GM19035 (cell line): Measurements from ENCODE around the gene WDR35.
A peak's percentile ranks its signal among the peaks of the same experiment; 100 is the strongest.

Source experiments
- ATAC-seq: cut with Tn5 transposase; IDR thresholded peaks from one replicate; pipeline ENCODE4 v1.9.1; 2021; ENCODE audit not compliant: unreplicated experiment

The WDR35 gene

DNA sequence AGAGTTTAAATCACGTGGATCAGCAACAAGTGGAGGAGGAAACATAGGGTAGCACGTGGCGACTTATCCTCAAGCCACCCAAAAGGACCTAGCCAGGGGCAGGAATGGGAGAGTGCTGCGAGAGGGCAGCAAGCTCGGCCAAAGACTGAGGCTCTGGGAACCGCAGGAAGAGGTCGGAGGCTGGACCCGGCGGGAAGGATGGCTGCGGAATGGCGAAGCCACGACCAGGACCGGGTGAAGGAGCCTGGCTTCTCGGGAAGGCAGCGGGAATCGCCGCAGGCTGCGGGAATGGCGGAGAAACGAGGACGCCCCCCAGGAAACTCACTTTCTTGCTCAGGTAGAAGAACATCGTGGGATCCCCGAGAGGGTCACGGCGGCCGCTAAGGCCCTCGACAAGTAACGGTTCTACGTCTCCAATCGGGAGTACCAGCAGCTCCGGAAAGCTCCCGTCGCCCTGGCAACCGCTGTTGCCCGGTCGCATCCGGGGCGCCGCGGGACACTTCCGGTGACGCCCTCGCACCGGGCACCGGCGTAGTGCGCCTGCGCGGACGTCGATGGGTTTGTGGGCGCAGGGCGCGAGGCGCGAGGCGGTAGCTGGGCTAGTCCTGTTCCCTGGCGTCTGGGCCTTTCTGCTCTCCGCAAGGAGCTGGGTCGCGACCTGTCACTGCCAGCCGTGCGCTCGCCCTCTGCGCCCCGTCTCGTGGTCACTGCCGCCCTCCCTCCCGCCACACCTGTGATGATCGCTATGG is at the start of gene WDR35:
Gene WDR35 (minus strand): TSS at position 439 of the 749 bp plus-strand sequence. CDS start 90 bp downstream, at position 349.
- ATAC-seq, result peak; percentile 95

DNA sequence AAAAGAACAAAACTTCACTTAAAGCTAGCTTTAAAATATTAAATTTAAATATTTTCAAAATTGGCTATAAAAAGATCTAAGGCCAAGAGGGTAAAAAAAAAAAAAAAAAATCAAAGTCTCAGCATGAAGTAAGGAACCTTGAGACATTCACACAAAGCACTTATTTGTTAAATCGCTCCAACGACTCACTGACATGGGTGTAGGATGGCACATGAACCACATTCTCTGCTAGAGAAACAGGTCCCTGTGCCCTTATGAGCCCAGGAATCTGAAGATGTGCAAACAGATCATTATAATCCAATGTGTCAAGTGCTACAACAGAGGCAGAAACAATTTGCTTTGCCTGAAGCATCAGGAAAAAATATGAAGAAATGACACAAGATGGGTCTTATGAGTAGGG is 47.8 kb upstream of the WDR35 start:
- ATAC-seq, result no peak

DNA sequence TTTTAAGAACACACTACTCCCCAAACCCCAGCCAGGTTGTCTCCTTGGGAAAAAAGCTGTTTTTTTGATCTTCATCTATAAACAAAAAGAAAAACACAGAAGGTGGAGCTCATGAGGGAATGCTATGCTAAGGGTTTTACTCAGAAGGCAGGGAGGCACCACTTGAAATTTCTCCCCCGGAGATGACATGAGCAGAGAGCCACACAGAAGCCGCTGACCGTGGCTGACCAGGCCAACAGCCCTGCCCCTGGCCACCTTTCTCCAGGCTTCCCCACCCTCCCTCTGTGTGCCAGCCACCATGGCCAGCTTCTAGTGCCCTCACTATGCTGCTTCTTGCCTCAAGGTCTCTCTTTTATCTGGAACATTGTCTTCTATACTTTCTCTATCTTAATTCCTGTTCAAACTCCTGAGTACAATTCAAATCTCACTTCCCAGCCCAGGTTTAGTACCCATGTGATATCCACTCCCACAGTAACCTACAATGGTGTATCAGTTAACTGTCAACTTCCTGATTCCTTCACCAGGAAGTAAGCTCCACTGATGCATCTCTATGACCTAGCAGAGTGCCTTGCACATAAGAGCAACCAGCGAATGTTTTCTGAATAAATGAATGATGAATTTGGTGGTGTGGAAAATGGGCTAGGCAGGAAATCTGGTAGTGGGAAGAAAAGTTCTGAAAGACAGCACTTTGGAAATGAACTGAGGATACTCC is 46.2 kb upstream of the WDR35 start:
- ATAC-seq, result no peak

DNA sequence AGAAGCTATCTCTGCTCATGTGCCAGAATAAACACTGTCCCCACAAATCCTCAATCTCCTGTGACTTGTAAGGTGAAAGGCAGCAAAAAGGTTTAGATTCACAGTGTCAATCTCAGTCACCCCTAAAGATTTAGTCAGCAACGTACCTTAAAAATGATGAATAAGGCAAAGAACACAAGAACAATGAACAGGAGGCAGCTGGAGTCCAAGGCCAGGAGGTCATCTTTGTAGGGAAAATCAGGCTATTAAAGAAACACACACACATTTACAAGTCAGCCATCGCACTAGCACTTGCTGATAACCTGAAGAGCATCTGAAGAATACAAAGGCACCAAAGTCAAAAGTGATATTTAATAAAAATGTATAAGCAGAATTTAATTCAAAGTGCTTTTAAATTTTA is 44.9 kb upstream of the WDR35 start:
- no peak for ATAC-seq

DNA sequence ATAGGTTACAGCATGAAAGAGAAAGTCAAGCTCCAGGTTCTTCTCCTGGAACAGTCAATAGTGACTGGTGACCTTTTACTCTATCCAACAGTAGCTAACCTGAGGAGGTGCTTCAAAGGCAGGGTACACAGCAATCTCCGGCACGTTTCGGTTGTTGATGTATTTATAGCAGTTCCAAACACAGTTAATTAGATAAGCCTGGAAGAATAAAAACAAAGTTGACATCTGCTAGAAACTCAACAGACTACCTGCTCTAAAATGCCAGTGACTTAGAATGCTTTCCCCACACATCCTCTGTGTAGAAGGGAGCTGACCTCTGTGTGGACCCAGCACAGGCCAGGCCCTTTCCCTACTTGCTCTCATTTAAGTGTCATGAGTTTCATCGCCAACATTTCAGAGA is 44.3 kb upstream of the WDR35 start:
- ATAC-seq, result no peak

DNA sequence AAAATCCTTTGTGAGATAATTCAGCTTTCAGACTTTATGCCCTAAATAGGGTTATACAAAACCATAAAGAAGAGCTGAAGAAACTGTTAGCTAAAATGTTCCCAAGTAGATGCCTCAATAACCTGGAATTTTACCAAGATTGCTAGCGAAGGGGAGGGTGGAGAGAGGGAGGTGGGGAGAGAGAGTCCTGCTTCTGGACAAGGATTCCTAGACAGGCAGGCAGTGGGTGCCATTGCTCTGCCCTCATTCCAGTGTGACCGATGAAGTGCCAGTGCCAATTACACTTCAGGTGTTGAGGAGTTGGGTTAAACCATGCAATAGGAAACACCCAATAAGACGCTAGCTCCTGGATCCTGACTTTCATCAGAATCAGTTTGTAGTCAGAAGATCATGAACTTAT is 43.4 kb upstream of the WDR35 start:
- ATAC-seq, result no peak

DNA sequence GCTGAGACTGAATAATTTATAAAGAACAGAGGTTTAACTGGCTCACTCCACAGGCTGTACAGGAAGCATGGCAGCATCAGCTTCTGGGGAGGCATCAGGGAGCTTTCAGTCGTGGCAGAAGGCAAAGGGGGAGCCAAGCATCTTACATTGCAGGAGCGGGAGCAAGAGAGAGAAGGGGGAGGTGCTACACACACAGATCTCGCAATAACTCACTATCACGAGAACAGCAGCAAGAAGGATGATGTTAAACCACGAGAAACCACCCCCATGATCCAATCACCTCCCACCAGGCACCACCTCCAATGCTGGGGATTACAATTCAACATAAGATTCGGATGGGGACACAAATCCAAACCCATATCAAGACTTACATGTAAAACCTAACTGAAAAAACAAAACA is 40.3 kb upstream of the WDR35 start:
- ATAC-seq, result no peak

DNA sequence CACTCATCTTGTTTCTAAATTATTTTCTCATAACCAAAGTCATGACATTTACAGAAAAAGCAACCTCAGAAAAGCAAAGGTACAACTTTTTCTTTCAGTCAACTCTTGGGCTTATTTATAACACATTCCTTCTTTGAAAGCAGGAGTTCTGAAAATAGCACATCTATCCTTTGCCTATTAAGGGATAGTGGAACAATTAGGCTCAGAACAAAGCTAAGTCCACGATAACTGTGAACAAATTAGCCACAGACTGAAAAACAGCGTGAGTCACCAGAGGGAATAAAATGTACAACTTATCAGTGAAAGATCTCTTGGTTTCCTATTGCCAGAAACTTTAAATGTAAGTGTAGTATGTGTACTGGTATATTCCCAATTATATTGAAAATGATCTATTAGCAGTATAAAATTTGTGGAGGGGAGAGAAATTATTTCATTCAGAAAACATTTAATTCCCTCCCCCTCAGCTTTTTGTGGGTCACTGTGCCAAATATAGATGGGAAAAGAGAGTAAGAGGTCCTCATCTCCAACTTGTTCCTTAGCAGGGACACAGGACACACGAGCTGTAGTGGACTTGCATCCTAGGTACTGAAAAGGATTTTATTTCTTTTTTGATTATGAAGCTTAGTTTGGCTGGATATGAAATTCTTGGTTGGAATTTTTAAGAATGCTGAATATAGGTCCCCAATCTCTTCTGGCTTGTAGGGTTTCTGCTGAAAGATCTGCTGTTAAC is 38.0 kb upstream of the WDR35 start:
- no peak for ATAC-seq

DNA sequence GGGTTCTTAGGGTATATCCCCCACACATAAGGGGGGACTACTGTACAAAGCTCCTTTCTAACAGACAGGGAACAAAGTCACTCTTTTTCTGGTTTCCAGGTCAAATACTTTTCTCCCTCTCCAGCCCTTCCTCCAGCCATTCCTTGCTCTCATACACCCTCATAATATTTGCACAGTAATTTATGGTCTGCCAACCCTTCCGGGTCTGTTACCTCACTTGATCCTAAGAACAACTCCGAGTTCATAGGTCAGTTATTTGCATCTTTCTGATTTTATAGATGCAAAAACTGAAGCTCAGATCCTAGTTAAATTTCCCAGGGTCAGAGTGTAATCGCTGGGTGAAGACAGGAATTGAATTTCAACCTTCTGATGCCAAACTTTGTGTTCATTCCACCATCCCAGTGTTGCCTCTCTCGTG is 37.4 kb upstream of the WDR35 start:
- ATAC-seq, result no peak

DNA sequence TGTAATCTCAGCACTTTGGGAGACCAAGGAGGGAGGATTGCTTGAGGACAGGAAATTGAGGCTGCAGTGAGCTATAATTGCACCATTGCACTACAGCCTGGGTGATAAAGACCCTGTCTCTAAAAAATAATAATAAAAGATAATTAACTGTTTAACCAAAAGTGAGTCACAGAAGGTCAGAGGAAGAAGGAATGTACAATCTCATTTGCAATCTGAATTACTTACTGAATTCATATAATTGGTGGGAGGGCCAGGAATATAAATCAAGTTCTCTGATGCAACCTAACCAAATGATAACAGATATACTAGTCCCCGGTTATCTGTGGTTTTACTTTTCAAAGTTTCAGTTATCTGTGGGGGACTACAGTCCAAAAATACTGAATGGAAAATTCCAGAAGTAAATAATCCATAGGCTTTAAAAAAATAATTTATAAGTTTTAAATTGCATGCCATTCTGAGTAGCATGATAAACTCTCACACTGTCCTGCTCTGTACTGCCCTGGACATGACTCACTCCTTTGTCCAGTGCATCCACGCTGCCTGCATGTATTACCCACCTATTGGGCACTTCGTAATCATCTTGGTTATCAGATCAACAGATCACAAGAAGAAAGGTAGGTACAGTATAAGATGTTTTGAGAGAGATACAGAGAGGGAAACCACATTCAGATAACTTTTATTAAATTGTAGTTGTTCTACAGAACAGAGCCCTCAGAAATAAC is 35.3 kb upstream of the WDR35 start:
- no peak for ATAC-seq

DNA sequence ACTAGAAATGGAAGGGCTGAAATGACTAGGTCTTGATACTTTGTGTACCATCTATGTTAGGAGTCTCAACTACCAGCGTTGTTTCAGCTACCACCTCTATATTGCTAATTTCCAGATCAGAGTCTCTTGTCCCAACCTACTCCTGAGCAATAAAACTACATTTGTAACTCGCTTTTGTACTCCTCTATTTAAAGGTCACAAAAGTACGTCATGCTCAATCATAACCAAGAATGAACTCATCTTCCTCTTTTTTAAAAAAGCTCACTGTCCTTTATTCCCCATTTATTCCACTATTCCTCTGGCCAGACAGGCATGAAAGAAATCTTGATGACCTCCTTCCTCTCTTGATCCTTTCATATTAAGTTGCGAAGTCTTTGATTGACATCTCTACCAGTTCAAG is 33.8 kb upstream of the WDR35 start:
- no peak for ATAC-seq

DNA sequence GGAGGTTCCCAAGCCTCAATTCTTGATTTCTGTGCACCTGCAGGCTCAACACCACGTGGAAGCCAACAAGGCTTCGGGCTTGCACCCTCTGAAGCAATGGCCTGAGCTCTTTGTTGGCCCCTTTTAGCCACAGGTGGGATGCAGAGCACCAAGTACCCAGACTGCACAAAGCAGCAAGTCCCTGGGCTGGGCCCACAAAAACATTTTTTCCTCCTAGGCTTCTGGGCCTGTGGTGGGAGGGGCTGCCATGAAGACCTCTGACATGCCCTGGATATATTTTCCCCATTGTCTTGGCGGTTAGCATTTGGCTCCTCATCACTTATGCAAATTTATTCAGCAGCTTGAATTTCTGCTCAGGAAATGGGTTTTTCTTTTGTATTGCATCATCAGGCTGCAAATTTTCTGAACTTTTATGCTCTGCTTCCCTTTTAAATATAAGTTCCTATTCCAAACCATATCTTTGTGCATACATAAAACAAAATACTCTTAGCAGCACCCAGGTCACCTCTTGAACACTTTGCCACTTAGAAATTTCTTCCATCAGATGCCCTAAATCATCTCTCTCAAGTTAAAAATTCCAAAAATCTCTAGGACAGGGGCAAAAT is 31.6 kb upstream of the WDR35 start:
- ATAC-seq, result no peak

DNA sequence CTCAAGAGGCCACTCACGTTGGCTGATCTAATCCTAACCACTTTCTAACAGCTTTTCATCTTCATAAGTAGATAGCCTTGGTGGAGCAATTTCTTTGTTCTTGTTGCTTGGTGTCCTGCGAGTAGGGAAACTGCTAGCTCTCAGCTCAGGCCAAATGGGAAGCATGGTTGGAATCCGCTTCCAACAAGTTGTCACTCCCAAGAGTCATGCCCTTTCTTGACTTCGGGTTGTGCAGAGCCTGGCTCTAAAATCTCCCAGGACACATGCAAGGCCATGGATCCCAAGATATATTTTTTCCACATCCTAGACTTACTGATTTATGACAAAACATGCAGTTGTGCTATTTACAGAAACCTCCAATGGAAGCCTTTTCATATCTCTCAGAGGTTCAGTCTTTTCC is 29.8 kb upstream of the WDR35 start:
- ATAC-seq, result no peak

DNA sequence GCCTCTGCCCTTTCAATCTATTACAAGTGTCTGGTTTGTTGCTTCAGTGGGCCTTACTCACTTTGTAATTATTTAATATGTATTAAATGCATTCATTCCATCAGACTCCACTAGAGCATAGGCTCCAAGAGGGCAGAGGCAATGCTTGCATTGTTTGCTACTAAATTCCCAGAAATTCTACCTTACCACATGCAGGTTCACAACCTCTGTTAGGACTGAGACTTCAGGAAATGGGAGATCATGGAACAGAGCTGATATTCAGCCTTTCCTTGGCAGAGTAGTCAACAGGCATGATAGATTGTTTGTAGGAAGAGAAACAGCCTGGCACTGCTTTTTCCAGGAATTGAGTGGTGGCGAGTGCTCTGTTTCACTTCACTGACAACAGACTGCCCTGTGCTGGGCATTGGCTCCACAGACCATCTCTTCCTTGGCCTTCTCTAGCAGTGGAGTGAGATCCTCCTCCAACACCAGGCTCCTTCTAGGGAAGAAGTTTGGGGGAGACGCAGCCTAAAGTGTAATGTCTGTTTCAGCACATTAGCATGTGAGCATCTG is 28.8 kb upstream of the WDR35 start:
- no peak for ATAC-seq

DNA sequence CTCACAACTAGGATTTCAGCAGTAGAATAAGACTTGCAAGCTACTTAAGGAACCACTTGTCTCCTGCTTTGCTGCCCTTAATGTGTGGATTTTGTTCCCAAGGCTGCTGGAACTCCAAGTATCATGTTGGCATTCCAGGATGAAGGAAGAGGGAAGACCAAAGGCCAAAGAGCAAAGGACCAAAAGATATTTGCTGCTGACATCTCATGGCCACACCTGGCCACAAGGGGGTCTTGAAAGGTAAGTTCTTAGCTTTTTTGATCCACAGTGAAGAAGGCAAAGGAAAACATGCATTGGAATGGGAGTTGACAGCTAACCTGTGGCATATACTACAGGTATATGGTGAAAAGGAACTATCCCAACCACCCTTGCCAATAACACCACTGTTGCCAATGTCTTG is 26.4 kb upstream of the WDR35 start:
- ATAC-seq, result no peak

DNA sequence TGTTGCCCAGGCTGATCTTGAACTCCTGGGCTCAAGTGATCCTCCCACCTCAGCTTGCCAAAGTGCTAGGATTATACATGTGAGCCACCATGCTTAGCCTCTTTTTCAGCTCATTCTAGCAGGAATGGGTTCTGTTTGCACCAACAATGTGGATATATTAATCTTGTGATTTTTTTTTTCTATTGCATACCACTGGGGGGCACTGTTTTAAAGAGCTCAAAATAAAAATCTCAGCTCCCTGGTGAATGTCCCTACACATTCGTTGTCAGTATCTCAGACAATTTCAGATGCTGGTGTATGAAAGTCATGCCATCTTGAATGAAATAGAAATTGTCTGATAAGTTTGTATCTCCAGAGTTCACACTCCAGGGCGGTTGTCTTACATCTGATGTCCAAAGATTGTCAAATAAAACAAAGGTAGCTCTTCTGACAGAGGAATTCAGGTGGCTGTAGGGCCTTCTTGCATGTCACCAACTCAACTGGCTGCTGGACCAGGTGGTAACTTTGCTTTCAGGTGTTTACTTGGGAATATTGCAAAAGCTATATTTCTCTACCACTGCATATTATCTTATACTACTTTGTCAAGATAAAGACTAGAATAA is 25.7 kb upstream of the WDR35 start:
- no peak for ATAC-seq

DNA sequence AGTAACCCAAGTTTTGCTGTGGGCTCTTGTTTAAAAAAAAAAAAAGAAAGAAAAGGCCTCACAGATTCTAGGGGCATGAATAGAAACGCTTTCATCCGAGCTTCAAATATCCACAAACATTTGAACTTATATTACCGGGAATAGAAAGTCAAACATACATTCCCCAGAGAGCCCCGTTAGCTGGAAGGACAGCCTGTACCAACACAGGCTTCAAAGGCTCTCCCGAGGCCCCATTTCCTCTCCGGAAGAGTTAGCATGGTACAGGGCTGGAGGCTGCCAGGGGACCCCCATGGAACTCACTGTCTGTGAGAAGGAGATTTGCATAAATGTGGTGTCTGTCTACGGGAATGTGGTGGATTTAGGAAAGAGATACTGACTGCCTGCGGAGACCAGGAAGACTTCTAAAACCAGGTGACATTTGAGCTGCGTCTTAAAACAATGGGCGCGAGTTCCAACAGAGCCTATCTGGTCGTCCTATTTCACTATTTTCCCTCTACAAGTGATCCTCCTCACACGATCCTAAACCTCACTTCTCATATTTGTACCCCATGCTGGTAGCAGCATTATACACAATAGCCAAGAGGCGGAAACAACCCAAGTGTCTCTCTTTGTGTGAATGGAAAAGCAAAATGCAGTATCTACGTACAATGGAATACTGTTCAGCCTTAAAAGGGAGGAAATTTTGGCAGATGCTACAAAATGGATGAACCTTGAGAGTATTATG is 23.4 kb upstream of the WDR35 start:
- no peak for ATAC-seq

DNA sequence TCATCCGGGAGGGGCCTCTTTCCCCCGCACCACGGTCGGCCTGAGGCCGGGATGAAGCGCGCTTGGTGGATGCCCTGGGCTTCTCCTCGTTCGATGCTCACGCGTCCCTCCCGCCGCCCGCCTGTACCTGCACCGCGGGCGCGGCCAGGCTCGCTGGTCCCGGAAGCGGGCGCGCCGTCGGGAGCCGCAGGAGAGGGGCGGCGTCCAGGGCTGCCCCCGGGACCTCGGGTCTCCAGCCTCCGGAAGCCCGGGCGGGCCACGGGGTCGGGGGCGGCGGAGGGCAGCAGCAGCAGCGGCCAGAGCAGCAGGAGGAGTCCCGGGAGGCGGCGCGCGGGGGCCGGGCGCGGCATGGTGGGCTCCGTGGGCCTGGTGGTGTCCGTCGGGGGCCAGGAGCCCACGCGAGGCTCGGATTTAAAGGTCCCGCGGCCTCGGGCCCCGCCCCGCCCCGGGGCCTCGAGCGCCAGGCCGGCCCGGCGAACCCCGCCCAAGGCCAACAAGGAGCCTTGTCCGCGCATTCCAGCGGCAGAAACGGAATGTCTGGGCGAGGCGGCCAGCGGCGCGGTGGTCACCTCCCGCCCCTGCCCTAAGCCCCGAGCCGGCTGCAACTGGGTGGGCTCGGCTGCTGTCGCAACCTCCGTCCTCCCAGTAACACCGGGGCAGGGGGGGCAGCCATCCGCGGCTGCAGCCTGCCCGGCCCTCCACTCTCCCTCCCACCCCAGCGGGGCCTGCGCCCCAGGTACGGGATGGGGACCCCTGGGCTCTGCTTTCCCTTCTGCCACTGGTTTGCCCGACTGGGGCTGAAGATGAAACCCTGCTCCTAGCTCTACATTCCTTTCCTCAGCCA is 22.6 kb upstream of the WDR35 start, which contains the start of gene MATN3:
Gene MATN3 (minus strand): TSS at position 387 of the 844 bp plus-strand sequence. CDS start 37 bp downstream, at position 350.
- no peak for ATAC-seq

DNA sequence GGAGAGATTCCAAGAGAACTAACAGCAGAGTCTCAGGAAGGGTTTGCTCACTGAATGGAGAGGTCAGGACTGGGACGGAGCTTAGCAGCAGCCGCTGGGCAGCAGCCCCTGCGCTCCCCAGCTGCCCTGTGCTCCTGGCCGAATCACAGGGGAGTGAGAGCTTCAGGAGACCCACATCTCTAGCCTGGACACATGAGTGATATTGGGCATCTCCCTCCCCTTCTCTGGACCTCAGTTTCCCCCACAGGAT is 22.1 kb upstream of the WDR35 start:
- ATAC-seq, result no peak
